Epithelial cell of umbilical artery (primary cell): ENCODE measurements around the gene CDH18. TPM values are rescaled to one million over a fixed set of nuclear protein-coding genes. Genes with fewer than 3 reads are reported as not detected.

Experiments
- total RNA-seq: library from RNA; depleted of rRNA; stranded (reverse); fragments of >200 nt; gene quantifications from 2 replicates; pipeline ENCODE4 v1.2.3, GENCODE V29; 2014

The CDH18 gene, protein sequence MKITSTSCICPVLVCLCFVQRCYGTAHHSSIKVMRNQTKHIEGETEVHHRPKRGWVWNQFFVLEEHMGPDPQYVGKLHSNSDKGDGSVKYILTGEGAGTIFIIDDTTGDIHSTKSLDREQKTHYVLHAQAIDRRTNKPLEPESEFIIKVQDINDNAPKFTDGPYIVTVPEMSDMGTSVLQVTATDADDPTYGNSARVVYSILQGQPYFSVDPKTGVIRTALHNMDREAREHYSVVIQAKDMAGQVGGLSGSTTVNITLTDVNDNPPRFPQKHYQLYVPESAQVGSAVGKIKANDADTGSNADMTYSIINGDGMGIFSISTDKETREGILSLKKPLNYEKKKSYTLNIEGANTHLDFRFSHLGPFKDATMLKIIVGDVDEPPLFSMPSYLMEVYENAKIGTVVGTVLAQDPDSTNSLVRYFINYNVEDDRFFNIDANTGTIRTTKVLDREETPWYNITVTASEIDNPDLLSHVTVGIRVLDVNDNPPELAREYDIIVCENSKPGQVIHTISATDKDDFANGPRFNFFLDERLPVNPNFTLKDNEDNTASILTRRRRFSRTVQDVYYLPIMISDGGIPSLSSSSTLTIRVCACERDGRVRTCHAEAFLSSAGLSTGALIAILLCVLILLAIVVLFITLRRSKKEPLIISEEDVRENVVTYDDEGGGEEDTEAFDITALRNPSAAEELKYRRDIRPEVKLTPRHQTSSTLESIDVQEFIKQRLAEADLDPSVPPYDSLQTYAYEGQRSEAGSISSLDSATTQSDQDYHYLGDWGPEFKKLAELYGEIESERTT
- total RNA-seq = 0.61 and 0.65 TPM in 2 replicates

DNA sequence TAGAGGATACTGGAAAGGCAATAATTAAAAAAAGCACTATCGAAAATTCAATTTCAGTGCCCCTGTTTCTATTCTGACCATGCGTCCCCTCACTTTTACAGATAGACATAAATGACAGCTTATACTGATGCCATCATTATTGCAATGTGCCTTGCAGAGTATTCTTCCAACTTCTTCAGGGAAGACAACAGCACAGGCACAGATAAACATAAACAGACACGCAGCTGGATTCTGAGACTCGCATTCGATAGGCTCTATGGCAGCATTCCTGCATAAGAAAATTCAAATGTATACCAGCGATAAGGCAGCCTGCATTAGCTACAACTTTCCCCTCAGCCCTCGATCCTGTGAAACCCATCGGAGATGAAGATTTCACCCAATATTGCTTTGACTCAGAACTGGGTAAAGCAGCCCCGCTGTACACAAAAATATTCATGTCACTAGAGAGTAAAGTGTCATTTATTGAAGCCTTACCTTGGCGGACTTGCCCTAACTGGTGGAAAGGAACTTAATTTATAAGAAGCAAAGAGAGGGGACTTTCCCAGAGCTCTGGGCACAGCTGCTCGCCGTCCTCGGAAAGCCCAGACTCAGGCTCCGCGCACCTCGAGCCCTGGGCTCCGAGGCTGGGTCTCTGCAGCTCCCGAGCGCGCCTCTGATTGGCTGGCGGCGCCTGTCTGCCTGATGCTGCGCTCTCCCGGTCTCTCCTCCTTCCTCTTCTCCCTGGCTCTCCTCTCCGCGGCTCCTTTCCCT is at the start of gene CDH18:
Gene CDH18 (minus strand): TSS at position 589 of the 750 bp plus-strand sequence. CDS start 149,214 bp downstream, outside the sequence.

